Activated naive CD4-positive, alpha-beta T cell treated with anti-CD3 and anti-CD28 coated beads for 36 hours (primary cell): ENCODE results near the gene TEX29. TPM values are rescaled to one million over a fixed set of nuclear protein-coding genes. Genes with fewer than 3 reads are reported as not detected.
A peak's percentile ranks its signal among the peaks of the same experiment; 100 is the strongest.

Source experiments
- CTCF ChIA-PET: fragments of 350-600 bp; sonication (Branson Sonifier 250); formaldehyde crosslinking; loops from one replicate; lab custom pipeline; 2021; ENCODE audit warnings: antibody characterized with exemption; lab: Charles Lee
- DNase-seq: peaks from one replicate; pipeline ENCODE4 v3.0.0-alpha.2; 2020
- H3K27ac Mint-ChIP-seq: one replicate; pipeline ENCODE4 v1.8.0; 2021; ENCODE audit warnings: mild to moderate bottlenecking, mixed read lengths
- H3K27me3 Mint-ChIP-seq: one replicate; pipeline ENCODE4 v1.8.0; 2021; ENCODE audit warnings: low read depth, mixed read lengths
- H3K36me3 Mint-ChIP-seq: one replicate; pipeline ENCODE4 v1.8.0; 2021; ENCODE audit warnings: low read depth, mixed read lengths
- H3K4me1 Mint-ChIP-seq: one replicate; pipeline ENCODE4 v1.8.0; 2021; ENCODE audit warnings: low read depth, mixed read lengths
- H3K4me3 Mint-ChIP-seq: one replicate; pipeline ENCODE4 v1.8.0; 2021; ENCODE audit warnings: mild to moderate bottlenecking, moderate library complexity, mixed read lengths
- H3K9me3 Mint-ChIP-seq: one replicate; pipeline ENCODE4 v1.8.0; 2021; ENCODE audit warnings: mixed read lengths
- intact Hi-C: fragments of 100-400 bp; cut with micrococcal nuclease; formaldehyde crosslinking; loops from one replicate; pipeline ENCODE4 v1.15.1; 2023
- total RNA-seq, 2 experiments: library from RNA; stranded (reverse); gene quantifications; one replicate each; pipeline ENCODE4 v1.2.3, GENCODE V29; 2021

The TEX29 gene
- total RNA-seq, 2 experiments from 2014 or later: 0.57 to 0.81 TPM

- no peak for DNase-seq
- Mint-ChIP-seq H3K9me3 (no peaks in the 10 kb centered on the region), H3K27me3 (no peaks in the 10 kb centered on the region), H3K4me3 (no peak overlapping the region), H3K27ac (no peak overlapping the region), H3K36me3 (no peaks in the 10 kb centered on the region), H3K4me1 (peaks cover 35% of the 10 kb centered on the region)
- intact Hi-C loops: loop anchor here (10.0 kb wide), 1 partner anchor 322 kb away; no protein-coding TSS in a partner anchor
- CTCF ChIA-PET: no interaction called here
These were observed 66.8 kb downstream of the TEX29 start for GRCh38 chr13:111387026-111387871.

GRCh38 chr13:111387945-111388600 is 67.6 kb downstream of the TEX29 start:
- no peaks in the 10 kb centered on the region for H3K27me3 Mint-ChIP-seq

GRCh38 chr13:111388851-111389500 is 68.5 kb downstream of the TEX29 start:
- peak; percentile 61 for DNase-seq
- Mint-ChIP-seq H3K4me1 (peaks cover 32% of the 10 kb centered on the region), H3K36me3 (no peaks in the 10 kb centered on the region), H3K27ac (no peak overlapping the region), H3K27me3 (no peaks in the 10 kb centered on the region), H3K4me3 (peak overlapping the region; percentile 32), H3K9me3 (no peaks in the 10 kb centered on the region)
- intact Hi-C loops: loop anchor here (10.0 kb wide), 1 partner anchor 324 kb away; no protein-coding TSS in a partner anchor
- CTCF ChIA-PET: interaction anchor here (0.6 kb wide), 1 partner anchor 10 kb away, joined by 3 read pairs; no protein-coding TSS in a partner anchor

More at GRCh38 chr13:111387945-111388600, 67.6 kb downstream of the TEX29 start:
- CTCF ChIA-PET: no interaction called here
- H3K27ac Mint-ChIP-seq: no peak overlapping the region
- H3K4me1 Mint-ChIP-seq: peaks cover 35% of the 10 kb centered on the region
- intact Hi-C loops: loop anchor here (10.0 kb wide), 1 partner anchor 323 kb away; no protein-coding TSS in a partner anchor
- DNase-seq: no peak
- H3K9me3 Mint-ChIP-seq: no peaks in the 10 kb centered on the region
- H3K36me3 Mint-ChIP-seq: no peaks in the 10 kb centered on the region
- no peak overlapping the region for H3K4me3 Mint-ChIP-seq

GRCh38 chr13:111389621-111390521 is 69.4 kb downstream of the TEX29 start:
- no peaks in the 10 kb centered on the region for H3K9me3 Mint-ChIP-seq
- intact Hi-C loops: loop anchor here (10.0 kb wide), 1 partner anchor 325 kb away; no protein-coding TSS in a partner anchor
- no peaks in the 10 kb centered on the region for H3K27me3 Mint-ChIP-seq
- no peak overlapping the region for H3K27ac Mint-ChIP-seq
- H3K36me3 Mint-ChIP-seq: no peaks in the 10 kb centered on the region
- H3K4me1 Mint-ChIP-seq: peaks cover 23% of the 10 kb centered on the region
- CTCF ChIA-PET: no interaction called here
- H3K4me3 Mint-ChIP-seq: no peak overlapping the region
- DNase-seq: no peak

GRCh38 chr13:111390522-111391270 is 70.3 kb downstream of the TEX29 start:
- Mint-ChIP-seq H3K27me3 (no peaks in the 10 kb centered on the region), H3K4me1 (peaks cover 17% of the 10 kb centered on the region), H3K36me3 (no peaks in the 10 kb centered on the region), H3K4me3 (no peak overlapping the region), H3K27ac (no peak overlapping the region), H3K9me3 (peaks cover 2% of the 10 kb centered on the region)
- DNase-seq: no peak
- CTCF ChIA-PET: no interaction called here
- intact Hi-C loops: no loop called here

GRCh38 chr13:111392486-111392885 is 72.0 kb downstream of the TEX29 start:
- no peaks in the 10 kb centered on the region for H3K36me3 Mint-ChIP-seq
- no peak for DNase-seq
- H3K4me3 Mint-ChIP-seq: no peak overlapping the region
- peaks cover 17% of the 10 kb centered on the region for H3K4me1 Mint-ChIP-seq
- intact Hi-C loops: no loop called here
- peaks cover 2% of the 10 kb centered on the region for H3K9me3 Mint-ChIP-seq
- H3K27ac Mint-ChIP-seq: no peak overlapping the region
- CTCF ChIA-PET: no interaction called here
- H3K27me3 Mint-ChIP-seq: no peaks in the 10 kb centered on the region

- no peak overlapping the region for H3K27ac Mint-ChIP-seq
- intact Hi-C loops: no loop called here
- no peaks in the 10 kb centered on the region for H3K27me3 Mint-ChIP-seq
- H3K4me3 Mint-ChIP-seq: no peak overlapping the region
- peaks cover 2% of the 10 kb centered on the region for H3K9me3 Mint-ChIP-seq
- CTCF ChIA-PET: interaction anchor here (0.8 kb wide), 1 partner anchor 36 kb away, joined by 3 read pairs; no protein-coding TSS in a partner anchor
- H3K4me1 Mint-ChIP-seq: peaks cover 15% of the 10 kb centered on the region
- no peak for DNase-seq
- H3K36me3 Mint-ChIP-seq: no peaks in the 10 kb centered on the region
These were observed 72.9 kb downstream of the TEX29 start for GRCh38 chr13:111393221-111393790.

Other genes with a start within 250 kb of the TEX29 start
- gene ARHGEF7, start 205.3 kb upstream of the TEX29 start, total RNA-seq: 10 to 100 TPM; 48.4 to 56.6 TPM